GM19193 (cell line): ENCODE results near the gene ARHGAP25.

Source experiments
- POLR2A ChIP-seq: IDR thresholded peaks from 4 replicates; pipeline ENCODE4 v1.6.1; 2011; ENCODE audit not compliant: insufficient read depth, insufficient read length; ENCODE audit errors: extremely low read depth

Gene ARHGAP25

GRCh38 chr2:68710756-68711155 lies 23.9 kb upstream of the ARHGAP25 start:
- TF ChIP-seq POLR2A = no peak

GRCh38 chr2:68714866-68715265 lies 19.7 kb upstream of the ARHGAP25 start:
- no peak for TF ChIP-seq POLR2A

- TF ChIP-seq POLR2A = no peak
Measured at GRCh38 chr2:68715353-68716041, 19.1 kb upstream of the ARHGAP25 start.

GRCh38 chr2:68716604-68717304 lies 17.9 kb upstream of the ARHGAP25 start:
- no peak for TF ChIP-seq POLR2A

GRCh38 chr2:68717305-68717661 lies 17.3 kb upstream of the ARHGAP25 start:
- no peak for TF ChIP-seq POLR2A

- no peak for TF ChIP-seq POLR2A
Measured at GRCh38 chr2:68719912-68720311, 14.7 kb upstream of the ARHGAP25 start.

- no peak for TF ChIP-seq POLR2A
Measured at GRCh38 chr2:68720665-68721064, 13.9 kb upstream of the ARHGAP25 start.

- TF ChIP-seq POLR2A = no peak
Measured at GRCh38 chr2:68721482-68722101, 13.0 kb upstream of the ARHGAP25 start.

GRCh38 chr2:68722712-68723111 lies 11.9 kb upstream of the ARHGAP25 start:
- no peak for TF ChIP-seq POLR2A

GRCh38 chr2:68723181-68723580 lies 11.4 kb upstream of the ARHGAP25 start:
- no peak for TF ChIP-seq POLR2A

- no peak for TF ChIP-seq POLR2A
Measured at GRCh38 chr2:68726100-68726499, 8.5 kb upstream of the ARHGAP25 start.

- no peak for TF ChIP-seq POLR2A
Measured at GRCh38 chr2:68726608-68727367, 7.8 kb upstream of the ARHGAP25 start.

GRCh38 chr2:68727683-68728375 lies 6.8 kb upstream of the ARHGAP25 start:
- TF ChIP-seq POLR2A = no peak

- no peak for TF ChIP-seq POLR2A
Measured at GRCh38 chr2:68730828-68731227, 3.8 kb upstream of the ARHGAP25 start.
